Kidney epithelial cell (primary cell): Measurements from ENCODE around the gene TEX261. TPM values are rescaled to one million over a fixed set of nuclear protein-coding genes. Genes with fewer than 3 reads are reported as not detected.
"Not testable (repeated sequence)": the region's sequence is repeated elsewhere in the genome, so short reads cannot be mapped to it uniquely, and the experiment has no call there.

Experiments used
- DNase-seq: peaks from one replicate; pipeline ENCODE4 v3.0.0-alpha.2; 2010; ENCODE audit warnings: low read depth
- H3K27me3 ChIP-seq: 2 replicates; pipeline ENCODE4 v1.6.0; 2011; ENCODE audit warnings: low read length; ENCODE audit not compliant: control insufficient read depth, insufficient read depth
- H3K36me3 ChIP-seq: 2 replicates; pipeline ENCODE4 v1.5.1; 2011; ENCODE audit warnings: low read length; ENCODE audit not compliant: control insufficient read depth, insufficient read depth
- H3K4me3 ChIP-seq: 2 replicates; pipeline ENCODE4 v1.5.1; 2011; ENCODE audit warnings: low read depth, mild to moderate bottlenecking, control low read depth, low read length
- total RNA-seq: library from RNA; depleted of rRNA; stranded (reverse); fragments of >200 nt; gene quantifications from 2 replicates; pipeline ENCODE4 v1.2.3, GENCODE V29; 2015
- TF ChIP-seq, protein P1 (sequence below): IDR thresholded peaks from 2 replicates; pipeline ENCODE4 v1.5.1; 2011; ENCODE audit warnings: mild to moderate bottlenecking, moderate library complexity, low read length, control low read depth, inconsistent platforms; ENCODE audit not compliant: insufficient read depth, poor library complexity, severe bottlenecking

Gene TEX261
- 34.2 and 45.2 TPM in 2 replicates for total RNA-seq

DNA sequence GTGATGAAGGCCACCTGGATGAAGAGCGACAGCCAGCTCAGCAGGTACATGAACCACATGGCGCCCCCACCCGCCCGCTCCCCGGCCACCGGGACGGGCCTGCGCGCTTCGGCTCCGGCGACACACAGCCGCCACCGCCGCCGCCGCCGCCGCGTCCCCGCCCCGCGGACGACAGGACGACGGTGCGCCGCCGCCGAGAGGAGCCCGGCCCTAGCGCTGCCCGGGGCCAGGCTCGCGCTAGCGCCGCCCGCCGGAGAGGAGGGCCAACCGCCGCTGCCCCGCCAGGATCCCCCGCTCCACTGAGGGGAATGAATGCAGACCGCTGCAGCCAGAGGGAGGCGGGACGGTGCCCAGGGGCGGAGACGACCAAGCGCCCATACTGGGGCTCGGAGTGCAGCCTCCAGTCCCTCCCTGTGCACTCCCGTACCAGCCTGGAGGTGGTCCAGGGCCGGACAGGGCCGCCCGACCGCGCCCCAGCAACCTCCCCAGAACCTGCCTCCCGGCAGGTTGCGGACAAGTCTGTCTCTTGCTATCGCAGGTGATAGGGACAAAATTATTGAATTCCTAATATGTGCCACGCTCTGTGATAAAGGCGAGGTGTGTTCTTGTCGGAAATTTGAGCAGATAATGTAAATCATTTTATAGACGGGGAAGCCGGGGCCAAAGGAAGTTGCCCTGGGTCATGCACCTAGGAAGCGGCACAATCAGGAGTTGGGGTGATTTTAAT is at the start of gene TEX261:
Gene TEX261, minus strand, starts transcription at position 175 of the 727 bp plus-strand sequence. Its CDS starts 116 bp downstream, at position 59.
- Histone ChIP-seq H3K27me3 (no peaks in the 10 kb centered on the region), H3K4me3 (peak within 1 kb of the TSS; percentile 80), H3K36me3 (peaks cover 2% of the 10 kb centered on the region)
- TF ChIP-seq, protein P1, sequence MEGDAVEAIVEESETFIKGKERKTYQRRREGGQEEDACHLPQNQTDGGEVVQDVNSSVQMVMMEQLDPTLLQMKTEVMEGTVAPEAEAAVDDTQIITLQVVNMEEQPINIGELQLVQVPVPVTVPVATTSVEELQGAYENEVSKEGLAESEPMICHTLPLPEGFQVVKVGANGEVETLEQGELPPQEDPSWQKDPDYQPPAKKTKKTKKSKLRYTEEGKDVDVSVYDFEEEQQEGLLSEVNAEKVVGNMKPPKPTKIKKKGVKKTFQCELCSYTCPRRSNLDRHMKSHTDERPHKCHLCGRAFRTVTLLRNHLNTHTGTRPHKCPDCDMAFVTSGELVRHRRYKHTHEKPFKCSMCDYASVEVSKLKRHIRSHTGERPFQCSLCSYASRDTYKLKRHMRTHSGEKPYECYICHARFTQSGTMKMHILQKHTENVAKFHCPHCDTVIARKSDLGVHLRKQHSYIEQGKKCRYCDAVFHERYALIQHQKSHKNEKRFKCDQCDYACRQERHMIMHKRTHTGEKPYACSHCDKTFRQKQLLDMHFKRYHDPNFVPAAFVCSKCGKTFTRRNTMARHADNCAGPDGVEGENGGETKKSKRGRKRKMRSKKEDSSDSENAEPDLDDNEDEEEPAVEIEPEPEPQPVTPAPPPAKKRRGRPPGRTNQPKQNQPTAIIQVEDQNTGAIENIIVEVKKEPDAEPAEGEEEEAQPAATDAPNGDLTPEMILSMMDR, result peak; percentile 54
- peak; percentile 32 for DNase-seq

DNA sequence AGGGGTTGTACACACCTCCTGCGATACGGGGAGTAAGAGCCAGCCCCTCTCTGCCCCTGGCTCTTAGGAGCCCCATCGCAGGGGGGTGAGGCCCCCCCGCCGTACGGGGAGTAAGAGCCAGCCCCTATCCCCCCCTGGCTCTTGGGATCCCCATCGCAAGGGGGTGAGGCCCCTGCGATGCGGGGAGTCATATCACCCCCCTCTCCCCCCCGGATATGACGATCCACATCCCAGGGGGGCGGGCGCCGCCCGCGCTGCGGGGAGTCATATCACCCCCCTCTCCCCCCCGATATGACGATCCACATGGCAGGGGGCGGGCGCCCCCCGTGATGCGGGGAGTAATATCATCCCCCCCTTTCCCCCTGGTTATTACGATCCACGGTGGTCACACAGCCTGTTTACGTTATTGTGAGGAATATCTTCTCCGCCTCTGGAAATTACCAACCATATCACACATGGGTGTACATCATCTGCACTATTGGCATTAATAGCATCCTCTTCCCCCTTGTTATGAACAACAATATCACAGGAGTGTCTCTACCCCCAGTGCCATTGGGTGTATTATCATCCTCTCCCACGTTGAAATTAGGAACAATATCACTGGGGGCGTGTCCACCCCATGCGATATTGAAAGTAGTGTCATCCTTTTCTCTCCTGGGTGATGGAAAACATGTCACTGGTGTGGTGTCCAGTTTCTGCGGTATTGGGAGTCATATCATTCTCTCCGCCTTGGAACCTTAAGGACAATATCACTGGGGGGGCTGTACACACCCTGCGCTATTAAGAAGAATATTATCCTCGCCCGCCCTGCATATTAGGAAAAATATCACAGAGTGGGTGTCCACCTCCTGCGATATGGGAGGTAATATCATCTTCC is 49.1 kb upstream of the TEX261 start:
- DNase-seq, result no peak
- H3K27me3 ChIP-seq, result no peaks in the 10 kb centered on the region
- H3K36me3 ChIP-seq, result no peaks in the 10 kb centered on the region
- H3K4me3 ChIP-seq, result no peak overlapping the region
- TF ChIP-seq, protein P1, result no peak

DNA sequence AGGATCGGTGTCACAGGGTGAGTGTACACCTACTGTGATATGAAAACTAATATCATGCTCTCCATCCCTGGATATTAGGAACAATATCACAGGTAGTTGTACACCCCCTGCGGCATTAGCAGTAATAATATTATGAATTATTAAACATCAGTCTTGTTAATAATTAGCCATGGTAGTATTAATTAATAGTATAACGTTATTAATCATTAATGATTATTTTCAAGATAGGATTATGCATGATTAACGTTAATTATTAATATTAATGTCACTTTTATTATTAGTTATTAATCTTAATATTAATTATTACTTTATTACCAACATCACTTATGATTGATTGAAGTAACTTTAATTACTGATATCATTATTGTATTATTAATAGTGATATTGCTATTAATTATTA is 47.6 kb upstream of the TEX261 start:
- H3K36me3 ChIP-seq, result no peaks in the 10 kb centered on the region
- H3K27me3 ChIP-seq, result no peaks in the 10 kb centered on the region
- no peak for DNase-seq
- TF ChIP-seq, protein P1, result no peak
- no peak overlapping the region for H3K4me3 ChIP-seq

DNA sequence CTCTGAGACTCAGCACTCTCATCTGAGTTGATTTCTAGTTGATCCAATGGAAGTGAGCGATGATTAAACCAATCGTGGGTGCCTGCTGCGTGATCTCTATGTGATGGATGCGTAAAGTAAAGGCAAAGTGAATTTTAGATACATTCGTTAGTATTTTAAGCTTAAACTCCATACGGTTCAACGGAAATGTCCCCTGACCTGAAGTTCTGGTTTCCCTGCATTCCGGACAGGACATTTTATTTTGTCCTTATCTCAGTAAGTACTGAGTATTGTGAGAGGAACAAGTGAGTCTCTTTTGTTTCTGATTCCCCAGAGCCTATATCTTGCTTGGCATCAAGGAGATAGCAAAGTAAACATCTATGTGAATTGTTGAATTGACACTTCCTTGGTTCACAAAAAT is 41.6 kb upstream of the TEX261 start:
- H3K36me3 ChIP-seq, H3K27me3 ChIP-seq, DNase-seq, H3K4me3 ChIP-seq: not testable (repeated sequence)

DNA sequence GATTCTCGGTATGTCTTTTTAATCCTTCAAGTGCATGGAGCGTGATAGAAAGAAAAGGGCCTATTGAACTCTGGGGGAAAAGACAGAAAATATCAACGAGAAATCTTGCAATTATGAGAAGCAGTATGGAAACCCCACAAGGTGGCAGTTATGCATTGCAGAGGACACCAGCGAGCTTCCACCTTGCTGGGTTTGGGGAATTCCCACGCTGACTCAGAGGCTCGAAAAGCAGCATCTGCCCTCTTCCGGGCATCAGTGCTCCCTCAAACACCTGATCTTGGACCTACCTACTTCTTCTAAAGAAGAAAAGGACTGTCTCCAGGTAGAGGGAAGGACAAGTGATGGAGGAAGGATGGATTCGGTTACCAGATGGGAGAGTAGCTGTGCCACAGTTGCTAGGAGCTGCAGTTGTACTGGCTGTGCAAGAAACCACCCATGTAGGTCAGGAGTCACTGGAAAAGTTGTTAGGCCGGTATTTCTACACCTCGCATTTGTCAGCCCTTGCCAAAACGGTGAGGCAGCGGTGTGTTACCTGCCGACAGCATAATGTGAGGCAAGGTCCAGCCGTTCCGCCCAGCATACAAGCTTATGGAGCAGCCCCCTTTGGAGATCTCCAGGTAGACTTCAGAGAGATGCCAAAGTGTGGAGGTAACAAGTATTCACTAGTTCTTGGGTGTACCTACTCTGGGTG is 29.0 kb upstream of the TEX261 start:
- H3K4me3 ChIP-seq, DNase-seq, H3K36me3 ChIP-seq, H3K27me3 ChIP-seq: not testable (repeated sequence)

DNA sequence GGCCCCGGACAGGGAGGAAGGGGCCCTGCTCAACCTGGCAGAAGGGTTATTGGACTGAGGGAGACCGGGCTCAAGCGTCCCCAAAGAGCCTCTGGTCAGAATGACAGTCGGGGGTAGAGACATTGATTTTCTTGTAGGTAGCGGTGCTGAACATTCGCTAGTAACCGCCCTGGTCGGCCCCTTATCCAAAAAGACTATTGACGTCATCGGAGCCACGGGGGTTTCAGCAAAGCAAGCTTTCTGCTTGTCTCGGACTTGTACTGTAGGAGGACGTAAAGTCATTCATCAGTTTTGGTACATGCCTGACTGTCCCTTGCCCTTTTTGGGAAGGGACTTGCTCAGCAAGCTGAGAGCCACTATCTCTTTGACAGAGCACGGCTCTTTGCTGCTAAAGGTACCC is 26.7 kb upstream of the TEX261 start:
- H3K4me3 ChIP-seq, DNase-seq, H3K27me3 ChIP-seq, H3K36me3 ChIP-seq: not testable (repeated sequence)

DNA sequence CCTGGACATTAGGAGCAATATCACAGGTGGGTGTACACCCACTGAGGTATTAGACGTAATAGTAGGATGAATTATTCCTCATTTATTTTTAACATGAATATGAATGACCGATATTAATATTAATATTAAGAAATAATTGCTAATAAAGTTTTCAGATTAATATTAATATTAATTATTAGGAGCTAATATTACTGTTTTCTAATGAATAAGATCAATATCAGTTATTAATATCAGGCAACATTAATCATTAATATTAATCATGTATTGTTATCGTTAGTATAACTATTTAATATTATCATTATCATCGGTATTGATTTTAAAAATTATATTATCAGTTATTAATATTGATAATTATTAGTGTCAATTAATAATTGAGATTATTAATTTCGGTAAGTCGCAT is 25.3 kb upstream of the TEX261 start:
- H3K36me3 ChIP-seq, DNase-seq, H3K4me3 ChIP-seq, H3K27me3 ChIP-seq: not testable (repeated sequence)
